SK-N-MC (cell line): ENCODE data around the gene SLC6A15.

Experiments
- EZH2 ChIP-seq: fragments of 200-600 bp; sonication (generic); IDR thresholded peaks from one replicate; pipeline ENCODE4 v1.6.1; 2017; ENCODE audit warnings: antibody characterized with exemption
- POLR2AphosphoS5 ChIP-seq: IDR thresholded peaks from 2 replicates; pipeline ENCODE4 v1.6.1; 2012; ENCODE audit warnings: mild to moderate bottlenecking, low read depth, low read length, borderline replicate concordance

DNA sequence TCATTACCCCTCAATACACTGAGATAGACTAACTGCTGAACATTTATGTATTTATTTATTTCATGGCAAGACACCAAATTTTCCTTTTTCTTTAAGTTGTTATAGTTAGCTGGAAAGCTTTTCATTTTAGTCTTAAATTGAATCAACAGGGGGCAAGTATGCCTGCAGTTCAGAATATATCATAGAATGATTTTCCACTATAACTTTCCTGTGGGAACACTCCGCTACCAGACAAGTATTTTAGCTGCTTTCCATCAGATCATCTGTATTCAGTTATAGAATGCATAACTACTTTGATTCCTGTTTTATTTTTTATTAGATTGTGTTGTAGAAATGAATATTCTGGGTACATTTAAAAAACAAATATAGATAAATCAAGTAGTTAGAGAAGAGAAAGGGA lies 102.0 kb downstream of the SLC6A15 start:
- TF ChIP-seq EZH2 (no peak), POLR2AphosphoS5 (no peak)
